ENCODE results near the gene MARK2.
A peak's percentile ranks its signal among the peaks of the same experiment; 100 is the strongest.

The MARK2 gene

DNA sequence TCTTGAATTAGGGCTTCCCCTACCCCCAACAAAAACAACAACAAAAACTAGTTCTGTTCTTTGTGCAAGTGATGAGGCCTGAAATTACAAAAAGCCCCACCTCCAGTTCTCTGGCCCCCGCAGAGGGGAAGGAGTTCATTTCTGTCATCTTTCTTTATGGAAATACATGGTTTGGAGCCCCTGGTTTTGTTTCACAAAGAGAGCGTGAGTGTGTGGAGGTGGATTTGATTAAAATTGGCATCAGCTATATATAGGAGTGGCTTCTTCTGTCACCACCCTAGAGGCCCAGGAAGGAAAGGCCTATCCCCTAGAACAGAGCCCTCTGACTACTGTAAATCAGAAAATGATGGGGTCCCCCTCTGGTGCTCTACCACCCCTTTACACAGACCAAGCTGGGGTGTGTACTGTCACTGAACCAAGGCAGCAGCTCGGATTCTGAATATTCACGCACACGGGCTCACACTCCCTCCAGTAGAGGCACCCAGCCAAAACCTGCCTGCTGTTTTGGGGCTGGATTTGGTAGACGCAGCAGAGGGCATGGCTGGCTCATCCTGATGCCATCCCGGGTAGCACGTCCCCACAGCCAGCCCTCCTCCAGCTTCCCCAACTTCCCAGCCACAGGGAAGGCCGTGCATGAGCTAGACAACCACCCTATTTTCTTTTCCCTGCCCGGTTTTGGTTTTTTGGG, 58.7 kb downstream of the MARK2 start:
- H3K4me3 ChIP-seq (ENCODE audit: low read depth, low read length): no peak overlapping the region
- TF ChIP-seq, protein P1, sequence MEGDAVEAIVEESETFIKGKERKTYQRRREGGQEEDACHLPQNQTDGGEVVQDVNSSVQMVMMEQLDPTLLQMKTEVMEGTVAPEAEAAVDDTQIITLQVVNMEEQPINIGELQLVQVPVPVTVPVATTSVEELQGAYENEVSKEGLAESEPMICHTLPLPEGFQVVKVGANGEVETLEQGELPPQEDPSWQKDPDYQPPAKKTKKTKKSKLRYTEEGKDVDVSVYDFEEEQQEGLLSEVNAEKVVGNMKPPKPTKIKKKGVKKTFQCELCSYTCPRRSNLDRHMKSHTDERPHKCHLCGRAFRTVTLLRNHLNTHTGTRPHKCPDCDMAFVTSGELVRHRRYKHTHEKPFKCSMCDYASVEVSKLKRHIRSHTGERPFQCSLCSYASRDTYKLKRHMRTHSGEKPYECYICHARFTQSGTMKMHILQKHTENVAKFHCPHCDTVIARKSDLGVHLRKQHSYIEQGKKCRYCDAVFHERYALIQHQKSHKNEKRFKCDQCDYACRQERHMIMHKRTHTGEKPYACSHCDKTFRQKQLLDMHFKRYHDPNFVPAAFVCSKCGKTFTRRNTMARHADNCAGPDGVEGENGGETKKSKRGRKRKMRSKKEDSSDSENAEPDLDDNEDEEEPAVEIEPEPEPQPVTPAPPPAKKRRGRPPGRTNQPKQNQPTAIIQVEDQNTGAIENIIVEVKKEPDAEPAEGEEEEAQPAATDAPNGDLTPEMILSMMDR (IDR thresholded peaks at IDR 0.05; ENCODE audit: borderline replicate concordance, insufficient read depth, low read depth, low read length): no peak

DNA sequence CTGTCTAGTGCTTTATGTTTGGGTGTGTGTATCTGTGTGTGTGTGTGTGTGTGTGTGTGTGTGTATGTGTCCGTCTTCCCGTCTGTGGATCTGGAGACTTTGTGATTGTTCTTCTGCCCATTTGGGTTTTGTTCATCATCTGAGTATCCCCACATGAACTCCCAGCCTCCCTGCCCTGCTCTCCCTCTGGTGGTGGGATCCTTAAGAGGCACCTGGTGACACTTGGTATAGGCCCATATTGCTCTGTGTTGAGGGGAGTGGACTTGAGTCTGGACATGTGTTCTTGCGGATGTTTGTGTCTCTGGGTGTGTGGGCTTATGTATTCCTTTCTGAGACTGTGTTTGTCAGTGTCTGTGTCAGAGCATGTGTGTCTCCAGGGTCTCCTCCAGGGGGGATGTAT, 62.8 kb downstream of the MARK2 start:
- H3K4me3 ChIP-seq (ENCODE audit: low read depth, low read length): no peak overlapping the region
- TF ChIP-seq, protein P1 (IDR thresholded peaks at IDR 0.05; ENCODE audit: borderline replicate concordance, insufficient read depth, low read depth, low read length): peak; percentile 27; the same call in 1 of the 2 replicates

DNA sequence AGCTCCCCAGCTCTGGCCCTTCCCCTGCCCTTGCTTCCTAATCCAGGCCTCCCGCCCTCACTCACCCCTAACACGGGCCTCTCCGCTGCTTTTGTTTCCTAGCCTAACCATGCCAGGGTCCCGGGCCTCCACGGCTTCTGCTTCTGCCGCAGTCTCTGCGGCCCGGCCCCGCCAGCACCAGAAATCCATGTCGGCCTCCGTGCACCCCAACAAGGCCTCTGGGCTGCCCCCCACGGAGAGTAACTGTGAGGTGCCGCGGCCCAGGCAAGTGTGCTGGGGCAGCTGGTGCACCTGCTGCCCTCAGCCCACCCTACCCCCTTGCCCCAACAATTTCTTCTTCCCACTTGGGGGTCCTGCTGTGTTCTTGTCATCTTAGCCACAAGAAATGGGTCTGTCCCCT, 65.0 kb downstream of the MARK2 start:
- no peak overlapping the region for H3K4me3 ChIP-seq (ENCODE audit: low read depth, low read length)
- TF ChIP-seq, protein P1 (IDR thresholded peaks at IDR 0.05; ENCODE audit: borderline replicate concordance, insufficient read depth, low read depth, low read length): no peak

DNA sequence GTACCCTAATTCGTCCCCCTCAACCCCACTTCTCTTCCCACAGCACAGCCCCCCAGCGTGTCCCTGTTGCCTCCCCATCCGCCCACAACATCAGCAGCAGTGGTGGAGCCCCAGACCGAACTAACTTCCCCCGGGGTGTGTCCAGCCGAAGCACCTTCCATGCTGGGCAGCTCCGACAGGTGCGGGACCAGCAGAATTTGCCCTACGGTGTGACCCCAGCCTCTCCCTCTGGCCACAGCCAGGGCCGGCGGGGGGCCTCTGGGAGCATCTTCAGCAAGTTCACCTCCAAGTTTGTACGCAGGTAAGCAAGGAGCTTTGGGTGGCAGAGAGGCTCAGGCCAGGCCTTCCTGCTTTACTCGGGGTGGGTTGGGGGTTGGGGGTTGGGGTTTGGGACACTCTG, 65.8 kb downstream of the MARK2 start:
- TF ChIP-seq, protein P1 (IDR thresholded peaks at IDR 0.05; ENCODE audit: borderline replicate concordance, insufficient read depth, low read depth, low read length): no peak
- H3K4me3 ChIP-seq (ENCODE audit: low read depth, low read length): no peak overlapping the region

DNA sequence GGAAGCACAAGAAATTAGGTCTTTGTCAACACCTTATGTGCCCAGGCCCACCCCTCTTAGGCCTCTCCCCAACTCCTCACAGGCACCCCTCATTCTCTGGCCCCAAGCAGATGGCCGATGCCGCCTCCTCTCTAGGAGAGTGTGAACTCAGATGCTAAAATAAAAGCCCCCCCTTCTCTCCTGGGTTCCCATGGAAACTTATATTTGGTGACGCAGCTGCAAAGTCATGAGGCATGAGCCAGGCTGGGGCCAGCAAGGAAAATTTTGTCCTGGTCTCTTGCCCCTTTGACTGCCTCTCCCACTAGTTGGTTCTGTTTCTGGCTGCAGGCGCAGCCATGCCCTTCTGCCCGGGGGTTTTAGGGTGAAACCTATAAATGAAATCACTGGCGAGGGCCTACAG, 66.3 kb downstream of the MARK2 start:
- H3K4me3 ChIP-seq (ENCODE audit: low read depth, low read length): no peak overlapping the region
- TF ChIP-seq, protein P1 (IDR thresholded peaks at IDR 0.05; ENCODE audit: borderline replicate concordance, insufficient read depth, low read depth, low read length): no peak

DNA sequence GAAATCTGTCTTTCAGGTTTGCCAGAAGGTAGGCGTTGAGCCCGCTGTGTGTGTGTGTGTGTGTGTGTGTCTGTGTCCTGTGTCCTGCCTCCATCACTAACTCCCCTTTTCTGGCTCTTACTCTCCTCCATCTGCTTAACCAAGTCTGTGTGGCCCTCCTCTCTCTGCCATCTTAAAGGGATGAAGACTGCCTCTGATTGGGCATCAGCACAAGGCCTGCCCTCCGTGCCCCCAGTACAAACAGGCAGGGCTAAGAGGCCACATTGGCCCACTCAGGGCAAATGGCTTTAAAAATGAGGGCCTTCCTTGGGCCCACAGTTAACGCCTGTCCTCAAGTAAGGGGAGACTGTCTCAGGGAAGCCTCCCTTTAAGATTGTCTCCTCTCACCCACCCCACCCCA, 67.2 kb downstream of the MARK2 start:
- H3K4me3 ChIP-seq (ENCODE audit: low read depth, low read length): no peak overlapping the region
- TF ChIP-seq, protein P1 (IDR thresholded peaks at IDR 0.05; ENCODE audit: borderline replicate concordance, insufficient read depth, low read depth, low read length): no peak

DNA sequence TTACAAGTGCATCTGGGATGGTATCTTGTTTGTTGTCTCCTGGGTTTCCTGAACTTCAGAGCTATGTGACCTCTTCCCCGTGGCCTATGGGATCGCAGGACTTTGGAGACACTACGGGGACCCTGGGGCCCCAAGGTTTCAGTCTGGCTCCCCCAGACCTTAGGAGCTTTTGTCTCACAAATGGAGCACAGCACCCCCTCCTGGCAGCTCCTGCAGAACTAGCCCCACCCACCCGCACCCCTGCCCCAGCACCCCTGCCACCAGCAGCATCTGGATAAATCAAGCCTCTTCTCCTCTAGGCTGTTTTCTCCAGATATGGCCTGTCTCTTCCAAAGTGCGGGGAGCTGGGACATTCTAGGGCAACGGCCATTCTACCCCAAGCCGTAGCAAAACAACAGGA, 67.7 kb downstream of the MARK2 start:
- TF ChIP-seq, protein P1 (IDR thresholded peaks at IDR 0.05; ENCODE audit: borderline replicate concordance, insufficient read depth, low read depth, low read length): peak; percentile 38; the same call in 1 of the 2 replicates
- no peak overlapping the region for H3K4me3 ChIP-seq (ENCODE audit: low read depth, low read length)

Data from GM12875 (cell line).